Measurements from ENCODE around the gene SORCS1.

The SORCS1 gene

GRCh38 chr10:107157071-107157470 lies 7.4 kb downstream of the SORCS1 start:
- Histone ChIP-seq H3K9ac (ENCODE audit: low read length) (no peak overlapping the region), H3K36me3 (ENCODE audit: control insufficient read depth, insufficient read depth, low read length) (no peaks in the 10 kb centered on the region)
- no CpG with 5 or more reads among the region's 1 CpG for WGBS (ENCODE audit: extremely low coverage, insufficient coverage, low lambda C conversion rate)

GRCh38 chr10:107152087-107152486 lies 12.4 kb downstream of the SORCS1 start:
- no peak overlapping the region for H3K4ac ChIP-seq (ENCODE audit: low read depth, low read length)
- DNase-seq, result no peak
- no peak overlapping the region for H3K18ac ChIP-seq (ENCODE audit: low read length)
- H3K79me2 ChIP-seq (ENCODE audit: control insufficient read depth, insufficient read depth, low read length), result no peaks in the 10 kb centered on the region
- no peak overlapping the region for H2AK5ac ChIP-seq (ENCODE audit: low read length)
- no CpG with 5 or more reads among the region's 1 CpG for WGBS (ENCODE audit: extremely low coverage, insufficient coverage, low lambda C conversion rate)
- H2BK15ac ChIP-seq (replicated peaks; ENCODE audit: low read depth), result no peak overlapping the region
- no peak overlapping the region for H3K9ac ChIP-seq (ENCODE audit: low read length)
- no peak overlapping the region for H3K27ac ChIP-seq (ENCODE audit: low read depth, low read length)
- no peak overlapping the region for H3K23ac ChIP-seq (ENCODE audit: low read length)
- no peaks in the 10 kb centered on the region for H3K36me3 ChIP-seq (ENCODE audit: control insufficient read depth, insufficient read depth, low read length)
- no peak overlapping the region for H4K8ac ChIP-seq (ENCODE audit: low read depth, low read length)
- H2BK5ac ChIP-seq (ENCODE audit: low read length), result no peak overlapping the region
- H4K5ac ChIP-seq (ENCODE audit: low read length), result no peak overlapping the region
- no peak overlapping the region for H2BK120ac ChIP-seq (ENCODE audit: low read depth, low read length)
- no peak overlapping the region for H3K4me2 ChIP-seq (ENCODE audit: low read length)
- no peak overlapping the region for H3K56ac ChIP-seq (ENCODE audit: low read length)
- H3K27me3 ChIP-seq (ENCODE audit: insufficient read depth, low read length, poor library complexity), result no peaks in the 10 kb centered on the region
- no peaks in the 10 kb centered on the region for H3K79me1 ChIP-seq (ENCODE audit: low read length)
- H3K4me3 ChIP-seq (ENCODE audit: low read length), result no peak overlapping the region
- no peaks in the 10 kb centered on the region for H3K4me1 ChIP-seq (ENCODE audit: control insufficient read depth, low read depth, low read length)

More at GRCh38 chr10:107157071-107157470, 7.4 kb downstream of the SORCS1 start:
- Histone ChIP-seq H3K4me3 (ENCODE audit: low read length) (no peak overlapping the region), H3K79me2 (ENCODE audit: control insufficient read depth, insufficient read depth, low read length) (no peaks in the 10 kb centered on the region), H3K4me1 (ENCODE audit: control insufficient read depth, low read depth, low read length) (no peaks in the 10 kb centered on the region), H3K56ac (ENCODE audit: low read length) (no peak overlapping the region), H3K4me2 (ENCODE audit: low read length) (no peak overlapping the region), H3K27me3 (ENCODE audit: insufficient read depth, low read length, poor library complexity) (no peaks in the 10 kb centered on the region), H3K79me1 (ENCODE audit: low read length) (no peaks in the 10 kb centered on the region), H3K18ac (ENCODE audit: low read length) (no peak overlapping the region), H2AK5ac (ENCODE audit: low read length) (no peak overlapping the region), H2BK15ac (replicated peaks; ENCODE audit: low read depth) (no peak overlapping the region), H3K27ac (ENCODE audit: low read depth, low read length) (no peak overlapping the region), H3K4ac (ENCODE audit: low read depth, low read length) (no peak overlapping the region), H2BK5ac (ENCODE audit: low read length) (no peak overlapping the region), H4K5ac (ENCODE audit: low read length) (no peak overlapping the region), H3K23ac (ENCODE audit: low read length) (no peak overlapping the region), H2BK120ac (ENCODE audit: low read depth, low read length) (no peak overlapping the region), H4K8ac (ENCODE audit: low read depth, low read length) (no peak overlapping the region)
- DNase-seq, result no peak

GRCh38 chr10:107148906-107149305 lies 15.6 kb downstream of the SORCS1 start:
- H2BK5ac ChIP-seq (ENCODE audit: low read length), result no peak overlapping the region
- H3K79me2 ChIP-seq (ENCODE audit: control insufficient read depth, insufficient read depth, low read length), result no peaks in the 10 kb centered on the region
- no peak overlapping the region for H3K4me2 ChIP-seq (ENCODE audit: low read length)
- no peak overlapping the region for H3K4me3 ChIP-seq (ENCODE audit: low read length)
- H3K4ac ChIP-seq (ENCODE audit: low read depth, low read length), result no peak overlapping the region
- no peak overlapping the region for H3K23ac ChIP-seq (ENCODE audit: low read length)
- H3K27ac ChIP-seq (ENCODE audit: low read depth, low read length), result no peak overlapping the region
- no peaks in the 10 kb centered on the region for H3K79me1 ChIP-seq (ENCODE audit: low read length)
- no peak overlapping the region for H2AK5ac ChIP-seq (ENCODE audit: low read length)
- H4K8ac ChIP-seq (ENCODE audit: low read depth, low read length), result no peak overlapping the region
- H3K27me3 ChIP-seq (ENCODE audit: insufficient read depth, low read length, poor library complexity), result no peaks in the 10 kb centered on the region
- H2BK15ac ChIP-seq (replicated peaks; ENCODE audit: low read depth), result no peak overlapping the region
- H3K18ac ChIP-seq (ENCODE audit: low read length), result no peak overlapping the region
- no peak overlapping the region for H3K56ac ChIP-seq (ENCODE audit: low read length)
- H4K5ac ChIP-seq (ENCODE audit: low read length), result no peak overlapping the region
- no peaks in the 10 kb centered on the region for H3K36me3 ChIP-seq (ENCODE audit: control insufficient read depth, insufficient read depth, low read length)
- no peak overlapping the region for H3K9ac ChIP-seq (ENCODE audit: low read length)
- no CpG with 5 or more reads among the region's 6 CpGs for WGBS (ENCODE audit: extremely low coverage, insufficient coverage, low lambda C conversion rate)
- no peak for DNase-seq
- no peak overlapping the region for H2BK120ac ChIP-seq (ENCODE audit: low read depth, low read length)
- H3K4me1 ChIP-seq (ENCODE audit: control insufficient read depth, low read depth, low read length), result no peaks in the 10 kb centered on the region

GRCh38 chr10:107144490-107144889 lies 20.0 kb downstream of the SORCS1 start:
- Histone ChIP-seq H3K79me2 (ENCODE audit: control insufficient read depth, insufficient read depth, low read length) (no peaks in the 10 kb centered on the region), H3K4me2 (ENCODE audit: low read length) (no peak overlapping the region), H3K9ac (ENCODE audit: low read length) (no peak overlapping the region), H3K23ac (ENCODE audit: low read length) (no peak overlapping the region), H3K36me3 (ENCODE audit: control insufficient read depth, insufficient read depth, low read length) (no peaks in the 10 kb centered on the region), H2BK5ac (ENCODE audit: low read length) (no peak overlapping the region), H2AK5ac (ENCODE audit: low read length) (no peak overlapping the region), H3K56ac (ENCODE audit: low read length) (no peak overlapping the region), H4K5ac (ENCODE audit: low read length) (no peak overlapping the region), H3K4ac (ENCODE audit: low read depth, low read length) (no peak overlapping the region), H2BK15ac (replicated peaks; ENCODE audit: low read depth) (no peak overlapping the region), H3K4me1 (ENCODE audit: control insufficient read depth, low read depth, low read length) (no peaks in the 10 kb centered on the region), H2BK120ac (ENCODE audit: low read depth, low read length) (no peak overlapping the region), H3K27me3 (ENCODE audit: insufficient read depth, low read length, poor library complexity) (no peaks in the 10 kb centered on the region), H3K4me3 (ENCODE audit: low read length) (no peak overlapping the region), H3K79me1 (ENCODE audit: low read length) (no peaks in the 10 kb centered on the region), H3K18ac (ENCODE audit: low read length) (no peak overlapping the region), H3K27ac (ENCODE audit: low read depth, low read length) (no peak overlapping the region), H4K8ac (ENCODE audit: low read depth, low read length) (no peak overlapping the region)
- DNase-seq, result peak; percentile 51
- WGBS (ENCODE audit: extremely low coverage, insufficient coverage, low lambda C conversion rate), result no CpG with 5 or more reads among the region's 4 CpGs

GRCh38 chr10:107141524-107142061 lies 22.9 kb downstream of the SORCS1 start:
- no peak overlapping the region for H4K8ac ChIP-seq (ENCODE audit: low read depth, low read length)
- no peak overlapping the region for H3K23ac ChIP-seq (ENCODE audit: low read length)
- no peak overlapping the region for H3K4me3 ChIP-seq (ENCODE audit: low read length)
- H3K56ac ChIP-seq (ENCODE audit: low read length), result no peak overlapping the region
- no peak overlapping the region for H3K27ac ChIP-seq (ENCODE audit: low read depth, low read length)
- H3K4me2 ChIP-seq (ENCODE audit: low read length), result no peak overlapping the region
- no CpG with 5 or more reads among the region's 2 CpGs for WGBS (ENCODE audit: extremely low coverage, insufficient coverage, low lambda C conversion rate)
- no peaks in the 10 kb centered on the region for H3K36me3 ChIP-seq (ENCODE audit: control insufficient read depth, insufficient read depth, low read length)
- H2BK5ac ChIP-seq (ENCODE audit: low read length), result no peak overlapping the region
- DNase-seq, result no peak
- H3K18ac ChIP-seq (ENCODE audit: low read length), result no peak overlapping the region
- H3K9ac ChIP-seq (ENCODE audit: low read length), result no peak overlapping the region
- H3K79me2 ChIP-seq (ENCODE audit: control insufficient read depth, insufficient read depth, low read length), result no peaks in the 10 kb centered on the region
- H4K5ac ChIP-seq (ENCODE audit: low read length), result no peak overlapping the region
- H2BK15ac ChIP-seq (replicated peaks; ENCODE audit: low read depth), result no peak overlapping the region
- H3K79me1 ChIP-seq (ENCODE audit: low read length), result no peaks in the 10 kb centered on the region
- H3K4ac ChIP-seq (ENCODE audit: low read depth, low read length), result no peak overlapping the region
- no peaks in the 10 kb centered on the region for H3K4me1 ChIP-seq (ENCODE audit: control insufficient read depth, low read depth, low read length)
- H2AK5ac ChIP-seq (ENCODE audit: low read length), result no peak overlapping the region
- no peak overlapping the region for H2BK120ac ChIP-seq (ENCODE audit: low read depth, low read length)
- H3K27me3 ChIP-seq (ENCODE audit: insufficient read depth, low read length, poor library complexity), result no peaks in the 10 kb centered on the region

GRCh38 chr10:107139237-107139636 lies 25.3 kb downstream of the SORCS1 start:
- H3K36me3 ChIP-seq (ENCODE audit: control insufficient read depth, insufficient read depth, low read length), result no peaks in the 10 kb centered on the region
- no peak overlapping the region for H3K18ac ChIP-seq (ENCODE audit: low read length)
- no peaks in the 10 kb centered on the region for H3K79me2 ChIP-seq (ENCODE audit: control insufficient read depth, insufficient read depth, low read length)
- H2BK15ac ChIP-seq (replicated peaks; ENCODE audit: low read depth), result no peak overlapping the region
- no peak overlapping the region for H4K5ac ChIP-seq (ENCODE audit: low read length)
- no peaks in the 10 kb centered on the region for H3K4me1 ChIP-seq (ENCODE audit: control insufficient read depth, low read depth, low read length)
- no peak overlapping the region for H3K56ac ChIP-seq (ENCODE audit: low read length)
- no peak overlapping the region for H2BK5ac ChIP-seq (ENCODE audit: low read length)
- H4K8ac ChIP-seq (ENCODE audit: low read depth, low read length), result no peak overlapping the region
- DNase-seq, result no peak
- H3K27ac ChIP-seq (ENCODE audit: low read depth, low read length), result no peak overlapping the region
- H3K79me1 ChIP-seq (ENCODE audit: low read length), result no peaks in the 10 kb centered on the region
- no peak overlapping the region for H2BK120ac ChIP-seq (ENCODE audit: low read depth, low read length)
- no peak overlapping the region for H3K4ac ChIP-seq (ENCODE audit: low read depth, low read length)
- no peak overlapping the region for H2AK5ac ChIP-seq (ENCODE audit: low read length)
- H3K4me3 ChIP-seq (ENCODE audit: low read length), result no peak overlapping the region
- H3K23ac ChIP-seq (ENCODE audit: low read length), result no peak overlapping the region
- no peak overlapping the region for H3K9ac ChIP-seq (ENCODE audit: low read length)
- H3K27me3 ChIP-seq (ENCODE audit: insufficient read depth, low read length, poor library complexity), result no peaks in the 10 kb centered on the region
- no peak overlapping the region for H3K4me2 ChIP-seq (ENCODE audit: low read length)

All from mesendoderm (in vitro differentiated cells).